ENCODE measurements around the gene RBM7. TPM values are rescaled to one million over a fixed set of nuclear protein-coding genes. Genes with fewer than 3 reads are reported as not detected.

The RBM7 gene
- total RNA-seq, 1 experiment from 2014 or later: 43.0 TPM

DNA sequence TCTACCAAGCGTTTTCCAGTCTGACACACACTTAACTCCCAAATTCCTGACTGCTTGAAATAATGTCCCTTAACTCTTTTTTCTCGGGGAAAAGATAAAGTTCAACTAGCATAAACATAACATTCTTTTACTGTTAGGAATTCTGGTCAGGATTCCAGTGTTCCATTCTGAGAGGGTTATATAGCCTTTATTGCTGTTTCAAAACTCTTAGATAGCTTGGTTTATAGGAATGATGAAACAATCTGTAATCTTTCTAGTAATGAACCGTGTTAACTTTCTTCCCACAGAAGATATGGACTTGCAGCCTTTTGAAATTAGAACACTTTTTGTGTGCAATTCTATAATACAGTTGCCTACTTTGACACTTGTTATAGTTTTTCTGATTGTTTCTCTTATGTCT lies 47.4 kb downstream of the RBM7 start:
- DNase-seq (ENCODE audit: low read depth): no peak

DNA sequence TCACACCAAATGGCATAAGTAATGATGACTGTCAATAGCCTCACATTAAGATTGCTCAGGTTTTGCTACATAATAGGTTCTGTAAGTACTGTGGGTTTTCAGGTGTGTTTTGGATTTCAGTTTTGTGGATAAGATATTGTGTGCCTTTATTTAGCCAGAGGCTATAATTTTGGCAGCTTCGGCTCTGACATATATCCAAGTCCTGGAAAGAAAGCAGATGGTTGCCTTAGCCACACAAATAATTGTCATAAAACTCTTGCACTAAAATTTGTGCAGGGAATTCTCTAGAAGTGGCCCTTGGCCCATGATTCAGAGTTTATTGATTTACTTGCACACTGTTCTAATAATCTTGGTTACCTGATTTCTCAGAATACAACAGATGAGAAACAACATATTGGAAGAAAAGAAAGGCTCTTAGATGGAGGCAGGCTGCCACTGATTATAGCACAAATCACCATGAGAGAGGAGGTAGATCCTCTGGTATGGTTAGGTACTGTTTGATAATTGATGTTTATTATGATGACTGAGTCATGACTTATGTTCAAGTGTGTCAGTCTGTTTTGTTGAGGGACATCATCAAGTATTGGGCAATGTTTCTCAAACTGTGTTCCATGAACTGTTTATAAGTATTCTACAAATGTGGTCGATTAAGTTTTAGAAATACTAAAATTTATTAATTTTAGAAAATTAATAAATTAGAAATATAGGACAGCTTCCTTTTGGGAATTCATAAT lies 48.5 kb downstream of the RBM7 start:
- DNase-seq (ENCODE audit: low read depth): no peak

DNA sequence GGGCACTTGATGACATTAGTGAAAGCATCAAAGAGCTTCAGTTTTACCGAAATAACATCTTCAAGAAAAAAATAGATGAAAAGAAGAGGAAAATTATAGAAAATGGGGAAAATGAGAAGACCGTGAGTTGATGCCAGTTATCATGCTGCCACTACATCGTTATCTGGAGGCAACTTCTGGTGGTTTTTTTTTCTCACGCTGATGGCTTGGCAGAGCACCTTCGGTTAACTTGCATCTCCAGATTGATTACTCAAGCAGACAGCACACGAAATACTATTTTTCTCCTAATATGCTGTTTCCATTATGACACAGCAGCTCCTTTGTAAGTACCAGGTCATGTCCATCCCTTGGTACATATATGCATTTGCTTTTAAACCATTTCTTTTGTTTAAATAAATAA lies 49.4 kb downstream of the RBM7 start:
- DNase-seq (ENCODE audit: low read depth): no peak

DNA sequence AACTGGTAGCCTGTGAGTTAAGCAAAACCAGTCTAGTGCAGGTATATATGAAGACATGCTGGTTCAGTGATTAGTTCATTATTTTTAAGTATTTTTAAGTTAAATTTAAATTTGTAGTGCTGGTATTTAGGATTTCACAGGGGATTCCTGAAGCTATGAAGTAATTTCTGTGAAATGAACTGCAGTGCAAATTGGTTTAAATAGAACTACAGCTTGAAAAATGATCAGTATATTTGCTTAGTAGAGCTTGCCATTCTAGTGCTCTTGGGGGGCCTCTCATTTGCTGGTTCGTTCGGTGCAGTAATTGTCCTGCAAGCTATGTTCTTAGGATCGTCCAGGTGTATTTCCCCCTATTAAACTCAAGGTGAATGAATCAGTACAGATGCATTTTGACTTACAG lies 51.9 kb downstream of the RBM7 start:
- no peak for DNase-seq (ENCODE audit: low read depth)

Other genes with a start within 250 kb of the RBM7 start
- gene NNMT, start 104.3 kb upstream of the RBM7 start, total RNA-seq (2014; rRNA removed; shearing (Covaris generic)): 158 and 162 TPM in 2 replicates
- gene C11orf71, start 155 bp upstream of the RBM7 start, total RNA-seq (2014; rRNA removed; shearing (Covaris generic)): 4.8 and 6.0 TPM in 2 replicates
- 217 and 231 TPM in 2 replicates for gene REXO2, start 38.8 kb downstream of the RBM7 start, total RNA-seq (2014; rRNA removed; shearing (Covaris generic))
- gene NXPE1, start 159.2 kb downstream of the RBM7 start, total RNA-seq (2014; rRNA removed; shearing (Covaris generic)): not detected in 2 replicates
- not detected in 2 replicates for gene NXPE4, start 195.1 kb downstream of the RBM7 start, total RNA-seq (2014; rRNA removed; shearing (Covaris generic))

Data from HT1080 (cell line).